Measurements from ENCODE around the gene DCP1B. TPM values are rescaled to one million over a fixed set of nuclear protein-coding genes. Genes with fewer than 3 reads are reported as not detected.

DCP1B gene
- total and polyA plus RNA-seq, 10 donors: 5.5 to 20.8 (median 13.8) TPM

GRCh38 chr12:1930803-1931597, 73.3 kb downstream of the DCP1B start:
- no peak overlapping the region for H3K4me3 ChIP-seq
- no peak for TF ChIP-seq POLR2AphosphoS5 (IDR thresholded peaks at IDR 0.05)
- no peak for TF ChIP-seq POLR2A (IDR thresholded peaks at IDR 0.05)
- TF ChIP-seq CTCF (IDR thresholded peaks at IDR 0.05 in 8 of 11, conservative IDR thresholded peaks at IDR 0.05 in 3 of 11): no peak
- 81 to 84% (median 82%) methylated on average over 24 to 27 of the region's 27 CpGs for WGBS, 5 donors
- no peaks in the 10 kb centered on the region for H3K9me3 ChIP-seq
- intact Hi-C loops (cut with DNase I; ENCODE audit: low total_unique reads): no loop called here
- peak; percentile 67 for DNase-seq
- H3K27me3 ChIP-seq (replicated peaks in 1 of 7): peaks cover 0 to 16% (median 0%) of the 10 kb centered on the region in 7 donors
- H3K27ac ChIP-seq: no peak overlapping the region
- no peaks in the 10 kb centered on the region for H3K36me3 ChIP-seq
- peaks cover 9 to 47% (median 22%) of the 10 kb centered on the region in 6 donors for H3K4me1 ChIP-seq

- peaks cover 0 to 23% (median 0%) of the 10 kb centered on the region in 7 donors for H3K27me3 ChIP-seq (replicated peaks in 1 of 7)
- intact Hi-C loops (cut with DNase I; ENCODE audit: low total_unique reads): no loop called here
- H3K9me3 ChIP-seq: no peaks in the 10 kb centered on the region
- H3K27ac ChIP-seq: no peak overlapping the region
- no peak overlapping the region for H3K4me3 ChIP-seq
- no peaks in the 10 kb centered on the region for H3K36me3 ChIP-seq
- 45 to 56% (median 51%) methylated on average over 7 to 11 of the region's 11 CpGs for WGBS, 5 donors
- peaks cover 9 to 54% (median 28%) of the 10 kb centered on the region in 6 donors for H3K4me1 ChIP-seq
- peak; percentile 61 for DNase-seq
- TF ChIP-seq POLR2AphosphoS5 (IDR thresholded peaks at IDR 0.05) (no peak), CTCF (IDR thresholded peaks at IDR 0.05 in 8 of 11, conservative IDR thresholded peaks at IDR 0.05 in 3 of 11) (no peak), POLR2A (IDR thresholded peaks at IDR 0.05) (no peak)
Observed at GRCh38 chr12:1929985-1930802, 74.1 kb downstream of the DCP1B start.

GRCh38 chr12:1929241-1929984, 74.8 kb downstream of the DCP1B start:
- Histone ChIP-seq H3K4me1 (peaks cover 9 to 62% (median 34%) of the 10 kb centered on the region in 6 donors), H3K9me3 (no peaks in the 10 kb centered on the region), H3K27ac (no peak overlapping the region), H3K4me3 (no peak overlapping the region), H3K36me3 (no peaks in the 10 kb centered on the region), H3K27me3 (replicated peaks in 1 of 7) (peaks cover 0 to 28% (median under 1%) of the 10 kb centered on the region in 7 donors)
- DNase-seq: peak; percentile 58
- intact Hi-C loops (cut with DNase I; ENCODE audit: low total_unique reads): no loop called here
- TF ChIP-seq CTCF (IDR thresholded peaks at IDR 0.05 in 8 of 11, conservative IDR thresholded peaks at IDR 0.05 in 3 of 11): no peak
- TF ChIP-seq POLR2AphosphoS5 (IDR thresholded peaks at IDR 0.05): no peak
- no peak for TF ChIP-seq POLR2A (IDR thresholded peaks at IDR 0.05)
- 71 to 77% (median 76%) methylated on average over 11 of the region's 11 CpGs for WGBS, 5 donors
